ENCODE results near the gene ACKR4. TPM values are rescaled to one million over a fixed set of nuclear protein-coding genes. Genes with fewer than 3 reads are reported as not detected.

The ACKR4 gene
- total and polyA plus RNA-seq, 4 donors, result 2.0 to 5.8 (median 4.0) TPM

- Histone ChIP-seq H3K4me1 (ENCODE audit: control insufficient read depth in 5 of 5, insufficient read depth in 5 of 5, low read length in 5 of 5) (no peaks in the 10 kb centered on the region), H3K4me3 (no peak overlapping the region), H3K27me3 (ENCODE audit: control insufficient read depth in 3 of 3, insufficient read depth in 3 of 3, low read length in 2 of 3) (no peaks in the 10 kb centered on the region), H3K9ac (ENCODE audit: insufficient read depth in 1 of 2, low read length in 2 of 2) (no peak overlapping the region), H3K36me3 (ENCODE audit: control insufficient read depth in 4 of 4, insufficient read depth in 4 of 4, low read length in 4 of 4) (peaks cover 3 to 16% (median 5%) of the 10 kb centered on the region in 4 donors), H3K9me3 (ENCODE audit: control insufficient read depth in 4 of 4, insufficient read depth in 3 of 4, low read length in 3 of 4) (no peaks in the 10 kb centered on the region), H3K27ac (ENCODE audit: low read depth in 1 of 2, low read length in 1 of 2) (no peak overlapping the region)
- ATAC-seq (ENCODE audit: insufficient read depth, low FRiP score) (no peak), DNase-seq (no peak)
- 96% methylated on average over 6 of the region's 6 CpGs for WGBS, 2 donors
- no peak for TF ChIP-seq CTCF (IDR thresholded peaks at IDR 0.05; ENCODE audit: control extremely low read depth, extremely low read depth)
These were observed 29.9 kb downstream of the ACKR4 start for GRCh38 chr3:132626955-132627354.

- no peak for TF ChIP-seq CTCF (IDR thresholded peaks at IDR 0.05; ENCODE audit: control extremely low read depth, extremely low read depth)
- no peak for ATAC-seq (ENCODE audit: insufficient read depth, low FRiP score)
- Histone ChIP-seq H3K9ac (ENCODE audit: insufficient read depth in 1 of 2, low read length in 2 of 2) (no peak overlapping the region), H3K4me1 (ENCODE audit: control insufficient read depth in 5 of 5, insufficient read depth in 5 of 5, low read length in 5 of 5) (no peaks in the 10 kb centered on the region), H3K4me3 (no peak overlapping the region), H3K9me3 (ENCODE audit: control insufficient read depth in 4 of 4, insufficient read depth in 3 of 4, low read length in 3 of 4) (no peaks in the 10 kb centered on the region), H3K27me3 (ENCODE audit: control insufficient read depth in 3 of 3, insufficient read depth in 3 of 3, low read length in 2 of 3) (no peaks in the 10 kb centered on the region), H3K27ac (ENCODE audit: low read depth in 1 of 2, low read length in 1 of 2) (no peak overlapping the region), H3K36me3 (ENCODE audit: control insufficient read depth in 4 of 4, insufficient read depth in 4 of 4, low read length in 4 of 4) (peaks cover 3 to 16% (median 5%) of the 10 kb centered on the region in 4 donors)
- no peak for DNase-seq
- 59 to 72% methylated on average over 2 of the region's 2 CpGs for WGBS, 2 donors
These were observed 31.1 kb downstream of the ACKR4 start for GRCh38 chr3:132628157-132628556.

DNA sequence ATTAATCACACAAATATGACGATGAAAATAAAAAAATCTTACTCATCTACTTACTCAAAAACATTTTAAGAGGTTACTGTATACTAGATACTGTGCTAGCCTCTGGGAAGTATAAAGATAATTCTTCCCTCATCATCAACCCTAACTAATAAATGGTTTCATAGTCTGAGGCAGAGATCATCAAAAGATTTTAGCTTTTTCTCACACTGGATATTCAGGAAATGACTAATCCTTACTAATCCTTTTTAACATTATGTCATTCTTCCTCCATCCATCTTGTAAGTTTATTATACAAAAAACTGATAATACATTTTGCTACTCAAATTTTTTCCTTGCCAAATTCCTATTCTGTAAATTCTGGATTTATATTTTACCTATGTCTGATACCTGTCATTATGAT, 32.9 kb downstream of the ACKR4 start:
- Histone ChIP-seq H3K27me3 (ENCODE audit: control insufficient read depth in 3 of 3, insufficient read depth in 3 of 3, low read length in 2 of 3) (no peaks in the 10 kb centered on the region), H3K27ac (ENCODE audit: low read depth in 1 of 2, low read length in 1 of 2) (no peak overlapping the region), H3K4me3 (no peak overlapping the region), H3K4me1 (ENCODE audit: control insufficient read depth in 5 of 5, insufficient read depth in 5 of 5, low read length in 5 of 5) (no peaks in the 10 kb centered on the region), H3K9ac (ENCODE audit: insufficient read depth in 1 of 2, low read length in 2 of 2) (no peak overlapping the region), H3K9me3 (ENCODE audit: control insufficient read depth in 4 of 4, insufficient read depth in 3 of 4, low read length in 3 of 4) (no peaks in the 10 kb centered on the region), H3K36me3 (ENCODE audit: control insufficient read depth in 4 of 4, insufficient read depth in 4 of 4, low read length in 4 of 4) (peaks cover 3 to 16% (median 4%) of the 10 kb centered on the region in 4 donors)
- no peak for DNase-seq
- no peak for TF ChIP-seq CTCF (IDR thresholded peaks at IDR 0.05; ENCODE audit: control extremely low read depth, extremely low read depth)
- ATAC-seq (ENCODE audit: insufficient read depth, low FRiP score), result no peak
- WGBS, 2 donors, result 78 to 85% methylated on average over 1 of the region's 1 CpG

- H3K4me3 ChIP-seq, result no peak overlapping the region
- H3K4me1 ChIP-seq (ENCODE audit: control insufficient read depth in 5 of 5, insufficient read depth in 5 of 5, low read length in 5 of 5), result peaks cover 0 to 3% (median 0%) of the 10 kb centered on the region in 5 donors
- no peak overlapping the region for H3K27ac ChIP-seq (ENCODE audit: low read depth in 1 of 2, low read length in 1 of 2)
- DNase-seq (no peak), ATAC-seq (ENCODE audit: insufficient read depth, low FRiP score) (no peak)
- H3K36me3 ChIP-seq (ENCODE audit: control insufficient read depth in 4 of 4, insufficient read depth in 4 of 4, low read length in 4 of 4), result peaks cover 3 to 21% (median 4%) of the 10 kb centered on the region in 4 donors
- WGBS, 2 donors, result 97 to 99% methylated on average over 7 of the region's 7 CpGs
- TF ChIP-seq CTCF (IDR thresholded peaks at IDR 0.05; ENCODE audit: control extremely low read depth, extremely low read depth), result no peak
- no peak overlapping the region for H3K9ac ChIP-seq (ENCODE audit: insufficient read depth in 1 of 2, low read length in 2 of 2)
- H3K27me3 ChIP-seq (ENCODE audit: control insufficient read depth in 3 of 3, insufficient read depth in 3 of 3, low read length in 2 of 3), result no peaks in the 10 kb centered on the region
- no peaks in the 10 kb centered on the region for H3K9me3 ChIP-seq (ENCODE audit: control insufficient read depth in 4 of 4, insufficient read depth in 3 of 4, low read length in 3 of 4)
These were observed 33.5 kb downstream of the ACKR4 start for GRCh38 chr3:132630612-132631011.
